Activated CD4-positive, alpha-beta T cell treated with anti-CD3 and anti-CD28 coated beads for 48 hours (primary cell): ENCODE results near the gene SLC38A10.

Experiments used
- DNase-seq: peaks from one replicate; pipeline ENCODE4 v3.0.0-alpha.2; 2020

Gene SLC38A10

GRCh38 chr17:81295676-81296381 lies 722 bp upstream of the SLC38A10 start:
- DNase-seq: peak; percentile 64

GRCh38 chr17:81294512-81295030 lies 536 bp downstream of the SLC38A10 start:
- peak; percentile 30 for DNase-seq

DNA sequence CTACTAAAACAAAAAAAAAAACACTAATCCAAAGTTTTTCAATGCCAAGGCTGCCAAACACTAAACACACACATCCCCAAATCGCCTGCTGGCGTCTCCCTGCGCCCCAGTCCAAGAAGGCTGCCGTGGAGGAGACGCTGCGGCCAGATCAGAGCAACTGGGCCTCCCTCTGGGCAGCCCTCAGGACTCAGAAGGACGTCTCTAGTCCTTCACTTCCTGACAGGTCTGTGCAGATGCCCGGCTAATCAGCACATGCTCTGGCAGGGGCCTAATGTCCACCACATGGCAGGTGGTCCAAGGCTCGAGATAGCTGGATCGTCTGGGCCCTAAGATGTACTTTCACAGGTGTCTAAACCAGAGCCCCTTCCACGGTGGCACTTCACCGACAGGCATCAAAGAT lies 2.7 kb downstream of the SLC38A10 start:
- no peak for DNase-seq

DNA sequence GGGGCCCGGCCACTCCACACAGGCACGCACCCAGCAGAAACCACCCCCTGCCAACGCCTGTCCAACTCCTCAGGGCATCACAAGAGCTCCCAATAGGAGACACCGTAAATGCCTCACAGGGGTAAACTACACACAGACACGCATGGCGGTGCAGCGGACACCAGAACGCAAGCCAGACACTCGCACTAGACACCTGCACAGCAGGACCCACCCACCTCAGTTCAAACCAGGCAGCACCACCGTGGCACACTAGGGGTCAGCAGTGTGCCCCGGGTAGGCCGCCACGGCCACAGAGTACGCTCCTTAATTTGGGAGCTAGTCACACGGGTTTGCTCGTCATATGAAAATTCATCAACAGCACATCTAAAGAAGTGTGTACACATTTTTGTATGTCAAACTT lies 3.4 kb downstream of the SLC38A10 start:
- DNase-seq: peak; percentile 85

DNA sequence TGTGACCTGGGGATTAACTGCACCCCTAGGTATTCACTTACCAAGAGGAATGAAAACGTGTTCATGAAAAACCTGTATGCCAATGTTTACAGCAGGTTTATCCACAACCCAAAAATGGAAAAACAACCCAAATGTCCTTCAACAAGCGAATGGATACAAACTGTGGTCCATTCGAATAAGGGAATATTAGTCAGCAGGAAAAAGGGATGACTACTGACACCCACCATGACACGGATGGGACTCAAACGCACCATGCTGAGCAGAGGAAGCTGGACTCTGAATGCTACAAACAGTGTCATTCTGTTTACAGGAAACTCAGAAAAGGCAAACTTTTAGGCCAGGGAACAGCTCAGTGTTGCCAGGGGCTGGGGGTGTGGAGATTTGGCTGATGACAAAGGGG lies 4.9 kb downstream of the SLC38A10 start:
- DNase-seq: no peak

GRCh38 chr17:81289627-81290026 lies 5.5 kb downstream of the SLC38A10 start:
- DNase-seq: no peak

DNA sequence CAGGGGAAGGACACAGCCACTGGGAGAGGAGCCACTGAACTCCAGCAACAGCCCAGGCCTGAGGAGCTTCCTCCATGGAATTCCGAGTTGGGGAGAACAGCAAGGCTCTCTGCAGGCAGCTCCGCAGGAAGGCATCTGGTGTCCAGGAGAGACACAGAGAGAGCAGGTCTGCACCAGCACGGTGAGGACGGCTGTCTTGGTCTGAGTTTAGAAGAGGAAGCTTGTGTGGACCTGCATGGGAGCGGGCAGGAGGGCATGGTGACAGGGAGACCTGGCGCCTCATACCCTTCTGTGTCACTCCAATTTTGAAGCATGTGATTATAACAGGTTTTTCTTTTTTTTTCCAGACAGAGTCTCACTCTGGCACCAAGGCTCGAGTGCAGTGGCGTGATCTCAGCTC lies 6.4 kb downstream of the SLC38A10 start:
- DNase-seq: no peak

- DNase-seq: no peak
Observed at GRCh38 chr17:81287741-81288430, 7.2 kb downstream of the SLC38A10 start.

DNA sequence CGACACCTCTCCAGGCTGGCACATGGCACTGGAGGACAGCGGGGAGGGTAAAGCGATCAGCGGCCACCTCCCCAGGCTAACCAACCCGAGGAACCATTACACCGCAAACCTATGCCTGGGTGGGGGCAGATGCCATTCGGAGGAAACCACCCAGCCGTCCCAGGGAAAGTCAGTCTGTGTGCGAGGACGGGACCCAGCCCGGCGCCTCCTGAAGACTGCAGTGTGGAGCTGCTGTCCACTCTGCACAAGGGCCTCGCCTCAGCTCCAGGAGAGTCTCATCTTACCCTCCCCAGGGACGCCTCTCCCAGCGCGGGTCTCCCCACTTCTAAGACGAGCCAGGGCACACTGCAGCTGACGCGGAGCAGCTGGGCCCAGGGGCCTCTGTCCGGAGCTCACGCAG lies 8.0 kb downstream of the SLC38A10 start:
- no peak for DNase-seq

GRCh38 chr17:81286491-81287145 lies 8.5 kb downstream of the SLC38A10 start:
- no peak for DNase-seq

DNA sequence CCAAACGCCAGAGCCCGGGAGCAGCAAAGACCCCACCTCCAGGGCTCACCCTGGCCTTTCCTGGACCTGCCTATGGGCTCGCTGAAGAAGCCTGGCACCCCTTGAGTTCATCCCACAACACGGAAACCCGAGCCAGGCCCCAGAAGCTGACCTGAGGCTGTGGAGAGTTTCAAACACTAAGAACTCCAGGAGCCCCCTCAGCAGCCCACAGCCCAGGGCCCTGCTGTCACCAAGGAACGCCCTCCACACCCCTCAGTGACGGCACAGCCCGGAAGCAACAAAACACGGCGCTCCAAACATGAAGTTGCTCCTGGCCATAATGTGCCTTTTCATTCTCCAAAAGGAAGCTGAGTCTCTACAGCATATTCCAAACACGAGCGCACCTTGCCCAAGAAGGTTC lies 9.2 kb downstream of the SLC38A10 start:
- no peak for DNase-seq

DNA sequence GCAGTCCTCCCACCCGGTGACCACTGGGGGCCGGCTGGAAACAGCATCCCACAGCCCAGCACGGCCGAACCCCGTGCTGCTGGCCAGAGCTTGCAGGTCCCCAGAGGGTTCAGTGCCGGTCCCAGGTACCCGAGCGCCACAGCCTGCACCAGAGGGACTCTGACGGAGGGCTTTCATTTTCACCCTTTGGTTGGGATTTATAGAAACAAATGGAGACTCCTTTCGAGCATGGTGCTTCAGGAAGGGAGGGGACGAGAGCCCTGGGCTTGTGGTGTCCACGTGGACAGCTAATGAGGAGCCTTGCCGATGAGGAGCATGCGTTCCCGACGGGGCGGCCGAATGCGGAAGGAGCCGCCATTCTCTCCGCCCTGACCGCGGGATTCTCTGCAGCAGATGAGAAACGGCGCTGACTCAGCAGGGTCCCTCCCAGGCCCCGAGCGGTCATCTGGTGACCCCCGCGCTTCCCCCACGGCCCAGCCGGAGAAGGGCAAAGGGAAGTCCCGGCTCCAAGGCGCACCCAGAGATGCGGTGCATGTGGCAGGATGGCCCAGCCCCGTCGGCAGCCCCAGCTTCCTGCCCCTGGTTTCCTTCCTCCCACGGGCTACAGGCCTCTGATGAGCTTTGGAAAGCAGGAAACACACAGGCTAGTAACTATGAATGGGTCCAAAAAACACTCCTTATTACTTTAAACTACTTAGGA lies 9.8 kb downstream of the SLC38A10 start:
- DNase-seq: peak; percentile 77

DNA sequence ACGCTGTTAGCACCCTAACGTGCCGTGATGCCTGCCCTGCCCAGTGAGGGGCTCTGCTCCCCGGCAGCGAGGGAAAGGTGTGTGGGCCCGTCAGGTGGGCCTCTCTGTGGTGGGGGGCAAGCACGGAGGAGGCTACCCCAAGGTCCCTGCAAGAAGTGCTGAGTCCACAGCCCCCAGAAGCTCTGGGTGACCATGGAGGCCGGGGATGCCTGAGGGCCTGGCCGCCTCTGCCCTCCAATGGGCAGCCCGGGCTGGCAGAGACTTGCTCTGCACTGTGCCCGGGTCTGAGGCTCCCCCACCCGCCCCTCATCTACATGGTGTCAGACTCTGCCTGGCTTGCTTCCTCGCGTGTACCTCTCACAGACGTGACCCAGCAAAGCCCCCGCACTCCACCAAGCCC lies 12.2 kb downstream of the SLC38A10 start:
- no peak for DNase-seq

DNA sequence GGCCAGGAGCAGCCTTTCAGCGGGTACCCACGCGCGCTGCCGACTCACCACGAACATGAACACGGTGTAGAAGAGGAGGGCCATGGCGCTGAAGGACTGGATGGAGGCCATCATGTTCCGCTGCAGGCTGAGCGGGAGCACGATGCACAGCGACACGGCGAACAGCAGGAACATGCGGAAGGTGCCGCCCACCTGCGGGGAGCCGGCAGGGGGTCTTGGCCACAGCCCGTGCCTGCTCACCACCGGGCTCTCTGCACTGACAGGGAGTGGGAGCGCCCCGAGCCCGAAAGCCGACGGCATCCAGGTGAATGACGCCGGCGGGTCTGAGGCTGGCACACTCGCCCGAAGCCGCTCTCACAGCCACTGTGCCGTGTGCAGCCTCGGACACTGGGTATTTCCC lies 13.0 kb downstream of the SLC38A10 start:
- no peak for DNase-seq

DNA sequence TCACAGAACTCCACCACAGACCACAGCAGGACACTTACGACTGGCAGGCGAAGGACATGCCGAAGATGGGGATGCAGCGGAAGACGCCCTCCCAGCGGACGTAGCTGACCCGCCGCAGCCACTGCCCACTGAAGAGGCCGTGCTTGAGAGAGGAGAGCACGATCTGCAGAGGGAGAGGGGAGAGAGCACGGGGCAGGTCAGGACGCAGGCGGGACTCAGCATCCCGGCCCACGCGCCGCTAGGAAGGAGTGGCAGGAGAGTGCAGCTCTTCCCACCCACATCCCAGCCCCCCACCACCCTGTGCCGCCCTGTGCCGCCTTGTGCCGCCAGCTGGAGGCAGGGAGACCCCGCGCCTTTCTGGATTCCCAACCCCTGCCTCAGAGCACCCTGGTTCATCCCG lies 14.5 kb downstream of the SLC38A10 start:
- no peak for DNase-seq

- DNase-seq: no peak
Observed at GRCh38 chr17:81279278-81280275, 15.5 kb downstream of the SLC38A10 start.

GRCh38 chr17:81278831-81279230 lies 16.3 kb downstream of the SLC38A10 start:
- no peak for DNase-seq

DNA sequence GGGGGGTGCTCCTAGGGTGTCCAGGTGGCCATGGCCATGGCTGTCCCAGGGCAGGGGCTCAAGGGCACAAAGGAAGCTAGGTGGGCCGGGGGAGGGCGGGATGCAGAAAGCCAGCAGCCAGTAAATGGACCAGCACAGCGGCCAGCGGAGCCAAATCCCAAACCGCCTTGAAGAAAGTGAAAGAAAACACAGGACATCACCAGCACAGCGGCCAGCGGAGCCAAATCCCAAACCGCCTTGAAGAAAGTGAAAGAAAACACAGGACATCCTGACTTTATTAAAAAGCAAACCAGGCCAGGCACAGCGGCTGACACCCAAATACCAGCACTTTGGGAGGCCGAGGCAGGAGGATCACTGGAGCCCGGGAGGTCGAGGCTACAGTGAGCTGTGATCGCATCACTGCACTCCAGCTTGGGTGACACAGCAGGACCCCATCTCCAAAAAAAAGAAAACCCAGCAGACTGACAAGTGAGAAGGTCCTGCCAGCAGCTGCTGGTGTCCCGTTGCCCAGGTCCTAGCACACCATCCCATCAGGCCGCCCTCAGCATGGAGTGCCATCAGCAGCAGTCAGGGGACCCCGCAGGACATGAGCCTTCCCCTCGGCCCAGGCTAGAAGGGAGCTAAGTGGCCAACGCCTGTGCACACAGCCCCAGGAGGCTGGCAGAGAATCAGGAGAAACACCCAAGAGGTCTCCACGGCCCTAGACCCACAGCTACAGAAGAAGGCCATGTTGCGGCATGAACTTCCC lies 17.0 kb downstream of the SLC38A10 start:
- DNase-seq: no peak

- DNase-seq: no peak
Observed at GRCh38 chr17:81277421-81277820, 17.7 kb downstream of the SLC38A10 start.

- no peak for DNase-seq
Observed at GRCh38 chr17:81276781-81277180, 18.3 kb downstream of the SLC38A10 start.

DNA sequence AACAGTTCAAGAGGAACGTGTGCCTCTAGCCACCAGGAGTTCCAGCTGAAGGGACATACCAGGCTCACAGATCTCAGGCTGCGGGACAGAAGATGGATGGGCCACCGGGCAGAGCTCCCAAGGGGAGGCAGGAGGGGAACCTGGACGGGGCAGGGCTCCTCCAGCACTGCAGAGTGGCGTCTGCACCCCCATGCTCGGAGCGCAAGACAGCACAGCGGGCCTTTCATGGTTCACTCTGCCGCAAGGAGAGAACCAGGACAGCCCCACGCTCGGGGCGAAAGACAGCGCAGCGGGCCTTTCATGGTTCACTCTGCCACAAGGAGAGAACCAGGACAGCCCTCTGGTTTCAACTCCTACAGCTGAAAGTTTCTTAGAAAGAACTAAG lies 20.6 kb downstream of the SLC38A10 start:
- no peak for DNase-seq
